Transverse colon (tissue), 4 donors: ENCODE data around the gene CAPZA1.

Experiments
- CTCF ChIP-seq, 5 experiments: fragments of 200-600 bp in 3 of 5; fragments of 450-650 bp in 2 of 5; sonication (generic) in 3 of 5; IDR thresholded peaks; 1 replicate in 2 of 5; 2 replicates in 3 of 5; pipeline ENCODE4 v1.5.1; 2016 to 2017; ENCODE audit warnings: antibody characterized with exemption in 5 of 5, inconsistent platforms in 3 of 5, mild to moderate bottlenecking in 2 of 5, moderate library complexity in 1 of 5
- POLR2AphosphoS5 ChIP-seq, 3 donors: sonication (generic); formaldehyde crosslinking; IDR thresholded peaks; one replicate each; pipeline ENCODE4 v1.6.1; 2016; ENCODE audit warnings: antibody characterized with exemption in 3 of 3

GRCh38 chr1:112694363-112694929 is 74.8 kb downstream of the CAPZA1 start:
- no peak for TF ChIP-seq CTCF (IDR thresholded peaks at IDR 0.05)
- TF ChIP-seq POLR2AphosphoS5 (IDR thresholded peaks at IDR 0.05) = no peak
